ENCODE measurements around the gene PEA15.

The PEA15 gene

DNA sequence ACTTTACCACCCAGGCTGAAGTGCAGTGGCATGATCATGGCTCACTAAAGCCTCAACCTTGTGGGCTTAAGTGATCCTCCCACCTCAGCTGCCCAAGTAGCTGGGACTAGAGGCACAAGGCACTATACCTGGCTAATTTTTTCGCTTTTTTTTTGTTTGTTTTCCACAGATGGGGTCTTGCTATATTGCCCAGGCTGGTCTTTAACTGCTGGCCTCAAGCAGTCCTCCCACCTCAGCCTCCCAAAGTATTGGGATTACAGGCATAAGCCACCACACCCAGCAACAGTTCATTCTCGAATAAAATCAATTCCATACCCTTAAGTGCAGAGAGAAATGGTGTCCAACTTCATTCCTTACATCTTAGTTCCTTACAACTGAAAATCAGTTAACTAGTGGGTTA is 32.4 kb downstream of the PEA15 start:
- Histone ChIP-seq H3K27me3 (no peaks in the 10 kb centered on the region), H3K36me3 (peaks cover 97 to 100% (median 100%) of the 10 kb centered on the region in 11 experiments), H3K4me2 (no peak overlapping the region), H4K20me1 (peaks cover 3 to 46% (median 23%) of the 10 kb centered on the region in 11 experiments; a peak in 14 of 22 replicates), H3K4me1 (no peaks in the 10 kb centered on the region), H3K4me3 (no peak overlapping the region), H3K9me3 (replicated peaks in 1 of 11) (no peaks in the 10 kb centered on the region), H3K27ac (no peak overlapping the region), H3K9ac (no peak overlapping the region)
- no peak for TF ChIP-seq Cebpa-rat (IDR thresholded peaks at IDR 0.05)

DNA sequence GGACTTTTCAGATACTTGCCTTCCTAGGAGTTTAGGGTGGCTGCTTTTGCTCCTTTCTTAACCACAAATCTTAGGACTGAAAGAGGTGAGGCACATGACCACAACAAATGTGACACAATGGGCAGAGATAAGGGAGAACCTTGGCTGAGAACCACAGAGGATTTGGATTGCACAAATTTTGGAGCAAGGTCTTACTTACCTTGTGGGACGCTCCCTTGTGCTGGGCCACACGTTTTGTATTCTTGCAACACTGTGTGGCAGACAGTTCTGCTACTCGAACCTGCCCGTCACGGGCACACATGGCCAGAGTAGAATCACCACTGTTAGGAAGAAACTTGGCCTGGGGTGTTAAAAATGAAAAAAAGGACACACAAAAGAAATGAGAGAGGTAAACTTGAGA is 33.2 kb downstream of the PEA15 start:
- peaks cover 9 to 49% (median 28%) of the 10 kb centered on the region in 11 experiments; a peak in 16 of 22 replicates for H4K20me1 ChIP-seq
- H3K9ac ChIP-seq = no peak overlapping the region; a peak in 1 of 22 replicates
- H3K27ac ChIP-seq = no peak overlapping the region
- H3K9me3 ChIP-seq (replicated peaks in 1 of 11) = no peaks in the 10 kb centered on the region
- H3K4me2 ChIP-seq = no peak overlapping the region
- peaks cover 97 to 100% (median 100%) of the 10 kb centered on the region in 11 experiments for H3K36me3 ChIP-seq
- TF ChIP-seq Cebpa-rat (IDR thresholded peaks at IDR 0.05) = no peak
- no peak overlapping the region for H3K4me3 ChIP-seq
- no peaks in the 10 kb centered on the region for H3K4me1 ChIP-seq
- no peaks in the 10 kb centered on the region for H3K27me3 ChIP-seq

DNA sequence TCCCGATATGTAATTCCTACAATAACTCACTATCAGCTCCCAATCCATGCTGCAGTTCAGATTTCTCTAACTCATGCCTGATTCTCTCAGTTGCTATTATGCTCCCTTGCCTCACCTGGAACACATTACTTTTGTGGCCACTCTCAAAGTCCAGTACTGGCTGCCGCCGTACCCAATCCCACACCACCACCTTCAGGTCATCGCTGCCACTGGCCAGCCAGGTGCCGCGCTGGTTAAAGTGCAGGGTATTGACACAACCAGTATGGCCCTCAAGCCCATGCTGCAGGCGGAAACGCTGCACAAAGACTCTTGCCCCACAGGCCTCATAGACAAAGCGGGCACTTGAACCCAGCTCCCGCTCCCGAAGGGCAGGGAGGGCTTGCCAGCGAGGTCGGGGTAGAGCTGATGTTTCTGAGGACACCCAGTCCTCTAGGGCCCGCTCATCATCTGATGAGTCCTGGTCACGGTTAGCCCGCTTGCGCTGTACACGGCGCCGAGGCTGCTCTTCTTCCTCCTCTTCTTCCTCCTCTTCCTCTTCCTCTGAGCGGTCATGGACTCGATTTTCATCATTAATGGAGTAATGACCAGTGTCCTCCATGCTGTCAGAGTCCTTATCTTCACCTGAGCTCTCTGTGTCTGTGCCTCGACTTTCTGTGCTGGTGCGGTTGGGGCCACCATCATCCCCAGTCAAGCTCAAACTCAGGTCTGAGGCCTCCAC is 34.6 kb downstream of the PEA15 start:
- H3K36me3 ChIP-seq = peaks cover 94 to 100% (median 99%) of the 10 kb centered on the region in 11 experiments
- no peaks in the 10 kb centered on the region for H3K27me3 ChIP-seq
- no peaks in the 10 kb centered on the region for H3K4me1 ChIP-seq
- H4K20me1 ChIP-seq = peaks cover 14 to 52% (median 39%) of the 10 kb centered on the region in 11 experiments; a peak in 18 of 22 replicates
- TF ChIP-seq Cebpa-rat (IDR thresholded peaks at IDR 0.05) = no peak
- H3K4me2 ChIP-seq = no peak overlapping the region
- no peak overlapping the region for H3K4me3 ChIP-seq
- no peak overlapping the region; a peak in 1 of 22 replicates for H3K9ac ChIP-seq
- no peak overlapping the region for H3K27ac ChIP-seq
- no peaks in the 10 kb centered on the region for H3K9me3 ChIP-seq (replicated peaks in 1 of 11)

DNA sequence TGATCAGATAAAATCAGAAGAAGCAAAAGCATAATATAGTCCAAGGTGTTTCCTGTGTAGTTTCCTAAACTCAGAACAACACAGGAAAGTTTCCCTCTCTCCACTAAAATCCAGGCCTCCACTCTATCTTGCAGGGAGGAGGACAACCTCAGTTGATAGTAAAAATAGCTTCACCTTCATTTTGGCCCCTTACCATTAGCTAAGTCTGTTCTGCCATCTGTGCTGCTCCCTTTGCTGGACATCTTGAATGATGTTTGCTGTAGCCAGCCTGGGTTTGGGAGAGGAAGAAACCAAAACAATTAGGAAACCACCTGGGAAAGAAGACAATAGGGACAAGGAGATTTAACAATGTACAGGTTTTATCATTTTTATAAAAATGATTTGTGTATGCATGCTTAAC is 38.6 kb downstream of the PEA15 start:
- no peak for TF ChIP-seq Cebpa-rat (IDR thresholded peaks at IDR 0.05)
- Histone ChIP-seq H3K4me1 (no peaks in the 10 kb centered on the region), H3K27me3 (no peaks in the 10 kb centered on the region), H3K36me3 (peaks cover 56 to 90% (median 72%) of the 10 kb centered on the region in 11 experiments), H3K27ac (no peak overlapping the region), H3K9me3 (replicated peaks in 1 of 11) (no peaks in the 10 kb centered on the region), H4K20me1 (peaks cover 32 to 90% (median 74%) of the 10 kb centered on the region in 11 experiments; a peak in 20 of 22 replicates), H3K9ac (no peak overlapping the region), H3K4me2 (no peak overlapping the region), H3K4me3 (no peak overlapping the region)

- H3K36me3 ChIP-seq = peaks cover 51 to 88% (median 69%) of the 10 kb centered on the region in 11 experiments
These were observed 39.0 kb downstream of the PEA15 start for GRCh38 chr1:160244209-160244608.

DNA sequence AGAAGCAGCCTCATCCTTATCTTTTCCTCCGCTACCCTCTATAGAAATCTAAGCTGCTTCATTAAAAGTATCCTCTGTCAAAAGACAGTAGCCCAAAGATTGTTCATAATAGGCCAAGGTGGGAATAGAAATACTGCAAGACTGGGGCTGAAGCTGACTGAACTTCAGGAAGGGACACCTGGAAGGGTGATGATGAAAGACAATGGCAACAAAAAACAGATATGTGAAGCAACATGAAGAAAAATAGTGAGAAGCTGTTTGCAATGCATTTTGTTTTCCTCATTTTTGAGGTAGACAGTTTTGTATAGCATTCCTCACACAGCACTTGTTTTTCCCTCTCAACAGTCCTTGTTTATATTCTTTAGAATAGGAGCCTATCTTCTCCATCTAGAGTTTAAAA is 40.2 kb downstream of the PEA15 start:
- H3K27ac ChIP-seq = no peak overlapping the region
- peak overlapping the region in 1 of 11 experiments; percentile 25; a peak in 1 of 22 replicates for H3K9ac ChIP-seq
- H3K4me3 ChIP-seq = no peak overlapping the region
- H4K20me1 ChIP-seq = peaks cover 38 to 97% (median 77%) of the 10 kb centered on the region in 11 experiments; a peak in 20 of 22 replicates
- no peaks in the 10 kb centered on the region for H3K4me1 ChIP-seq
- H3K9me3 ChIP-seq (replicated peaks in 1 of 11) = no peaks in the 10 kb centered on the region
- H3K36me3 ChIP-seq = peaks cover 39 to 86% (median 61%) of the 10 kb centered on the region in 11 experiments
- H3K4me2 ChIP-seq = no peak overlapping the region
- H3K27me3 ChIP-seq = no peaks in the 10 kb centered on the region
- no peak for TF ChIP-seq Cebpa-rat (IDR thresholded peaks at IDR 0.05)

More at GRCh38 chr1:160244209-160244608, 39.0 kb downstream of the PEA15 start:
- Histone ChIP-seq H3K9me3 (replicated peaks in 1 of 11) (no peaks in the 10 kb centered on the region), H4K20me1 (peaks cover 35 to 95% (median 77%) of the 10 kb centered on the region in 11 experiments; a peak in 20 of 22 replicates), H3K27me3 (no peaks in the 10 kb centered on the region), H3K4me1 (no peaks in the 10 kb centered on the region), H3K9ac (0 out of 22 replicates have a peak overlapping the region, but pooled peaks of 1 of the 11 experiments have one; percentile 1), H3K4me2 (no peak overlapping the region), H3K27ac (no peak overlapping the region), H3K4me3 (no peak overlapping the region)
- TF ChIP-seq Cebpa-rat (IDR thresholded peaks at IDR 0.05) = no peak

DNA sequence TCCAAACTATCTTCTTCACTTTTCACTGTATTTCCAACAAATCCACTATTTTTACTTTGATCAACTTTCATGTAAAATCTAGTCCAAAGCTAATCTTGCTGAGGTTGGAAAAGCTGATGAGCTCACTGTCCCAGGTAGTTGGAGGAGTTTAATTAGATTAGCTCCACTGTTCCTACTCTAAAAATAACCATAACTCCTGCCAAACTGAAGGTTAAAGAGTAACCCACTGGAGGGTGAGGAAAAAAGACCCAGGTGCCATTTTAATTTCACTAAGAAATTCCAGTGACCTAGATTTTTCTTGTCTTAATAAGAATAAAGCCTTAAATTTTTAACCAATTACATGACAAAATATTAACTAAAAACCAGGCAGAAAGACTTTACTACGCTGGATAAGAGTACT is 41.9 kb downstream of the PEA15 start:
- no peak overlapping the region for H3K4me3 ChIP-seq
- no peak overlapping the region for H3K4me2 ChIP-seq
- H3K27ac ChIP-seq = no peak overlapping the region
- H3K9ac ChIP-seq = peak overlapping the region in 1 of 11 experiments; percentile 1; a peak in 2 of 22 replicates
- no peak for TF ChIP-seq Cebpa-rat (IDR thresholded peaks at IDR 0.05)
- no peaks in the 10 kb centered on the region for H3K27me3 ChIP-seq
- H3K4me1 ChIP-seq = no peaks in the 10 kb centered on the region
- H4K20me1 ChIP-seq = peaks cover 45 to 98% (median 87%) of the 10 kb centered on the region in 11 experiments; a peak in 20 of 22 replicates
- peaks cover 33 to 83% (median 57%) of the 10 kb centered on the region in 11 experiments for H3K36me3 ChIP-seq
- no peaks in the 10 kb centered on the region for H3K9me3 ChIP-seq (replicated peaks in 1 of 11)

GRCh38 chr1:160251011-160251410 is 45.8 kb downstream of the PEA15 start:
- Histone ChIP-seq H3K4me1 (no peaks in the 10 kb centered on the region), H3K9me3 (replicated peaks in 1 of 11) (no peaks in the 10 kb centered on the region), H3K4me2 (no peak overlapping the region), H3K27ac (no peak overlapping the region), H3K27me3 (no peaks in the 10 kb centered on the region), H3K9ac (no peak overlapping the region), H3K36me3 (peaks cover 24 to 86% (median 57%) of the 10 kb centered on the region in 11 experiments), H3K4me3 (no peak overlapping the region), H4K20me1 (peaks cover 24 to 100% (median 63%) of the 10 kb centered on the region in 11 experiments; a peak in 20 of 22 replicates)
- no peak for TF ChIP-seq Cebpa-rat (IDR thresholded peaks at IDR 0.05)

GRCh38 chr1:160251687-160252526 is 46.7 kb downstream of the PEA15 start:
- Histone ChIP-seq H3K4me3 (no peak overlapping the region), H3K9ac (peak overlapping the region in 2 of 11 experiments; percentile 1 to 15; a peak in 1 of 22 replicates), H4K20me1 (peaks cover 17 to 100% (median 61%) of the 10 kb centered on the region in 11 experiments; a peak in 19 of 22 replicates), H3K27me3 (no peaks in the 10 kb centered on the region), H3K27ac (peak overlapping the region in 1 of 11 experiments; percentile 7; a peak in 1 of 22 replicates), H3K4me2 (no peak overlapping the region), H3K4me1 (peaks cover 0 to 9% (median 0%) of the 10 kb centered on the region in 10 experiments; a peak in 1 of 20 replicates), H3K9me3 (replicated peaks in 1 of 11) (no peaks in the 10 kb centered on the region), H3K36me3 (peaks cover 24 to 87% (median 58%) of the 10 kb centered on the region in 11 experiments)
- TF ChIP-seq Cebpa-rat (IDR thresholded peaks at IDR 0.05) = peak in 3 of 11 experiments; percentile 25 to 31 (median 31); a peak in 2 of 22 replicates

Measured in BLaER1 treated with 17β-estradiol and CSF1 and Interleukin-3, amounts not matched to agents 10 nM and 100 nM (cell line).